ENCODE data around the gene RBP5. TPM values are rescaled to one million over a fixed set of nuclear protein-coding genes. Genes with fewer than 3 reads are reported as not detected.

The RBP5 gene
- polyA plus RNA-seq, 2 of the 4 experiments (the other 2 are of a cell fraction), result 0.25 TPM; not detected in 1

GRCh38 chr12:7129287-7129871 lies 690 bp upstream of the RBP5 start:
- ChIA-PET POLR2A (no interaction called here), CTCF (interaction anchor here (0.7 to 1.3 kb wide), 4 partner anchors 10 to 16 kb away, joined by 3 to 6 read pairs (median 4); no protein-coding TSS in a partner anchor)
- Histone ChIP-seq H3K9me3 (no peaks in the 10 kb centered on the region), H3K4me3 (no peak overlapping the region), H3K27ac (no peak overlapping the region), H3K4me2 (no peak overlapping the region), H3K4me1 (no peaks in the 10 kb centered on the region)
- WGBS (ENCODE audit: missing lambda C conversion rate), result 90% methylated on average over 19 of the region's 19 CpGs
- ATAC-seq (no peak), DNase-seq (ENCODE audit: low read depth in 1 of 2, low spot score in 1 of 2) (no peak), FAIRE-seq (no peak)
- TF ChIP-seq ZNF302 (CRISPR knock-in tag; IDR thresholded peaks at IDR 0.05), result no peak
- no peak for TF ChIP-seq MAFK (IDR thresholded peaks at IDR 0.05; ENCODE audit: partially characterized antibody)
- TF ChIP-seq HEYL (CRISPR knock-in tag; IDR thresholded peaks at IDR 0.05), result no peak
- no peak for TF ChIP-seq HOXB5 (CRISPR knock-in tag; IDR thresholded peaks at IDR 0.05)
- no peak for TF ChIP-seq NR3C1 (IDR thresholded peaks at IDR 0.05)
- no peak for TF ChIP-seq MYC (IDR thresholded peaks at IDR 0.05; ENCODE audit: borderline replicate concordance, low read length)
- no peak for TF ChIP-seq FOXS1 (CRISPR knock-in tag; IDR thresholded peaks at IDR 0.05)
- TF ChIP-seq KDM1A (IDR thresholded peaks at IDR 0.05; ENCODE audit: low read depth), result no peak
- TF ChIP-seq ATOH8 (CRISPR knock-in tag; IDR thresholded peaks at IDR 0.05; ENCODE audit: low read depth), result no peak
- TF ChIP-seq RFX5 (IDR thresholded peaks at IDR 0.05), result no peak
- no peak for TF ChIP-seq HDAC2 (IDR thresholded peaks at IDR 0.05)
- TF ChIP-seq SREBF2 (IDR thresholded peaks at IDR 0.05), result no peak
- no peak for TF ChIP-seq RNF2 (IDR thresholded peaks at IDR 0.05; ENCODE audit: borderline replicate concordance, low read depth)
- no peak for TF ChIP-seq ESRRA (IDR thresholded peaks at IDR 0.05; ENCODE audit: borderline replicate concordance, low read length)
- no peak for TF ChIP-seq CEBPB (IDR thresholded peaks at IDR 0.05)
- no peak for TF ChIP-seq BCL3 (IDR thresholded peaks at IDR 0.05)
- no peak for TF ChIP-seq SMC3 (IDR thresholded peaks at IDR 0.05)
- TF ChIP-seq, protein P1, sequence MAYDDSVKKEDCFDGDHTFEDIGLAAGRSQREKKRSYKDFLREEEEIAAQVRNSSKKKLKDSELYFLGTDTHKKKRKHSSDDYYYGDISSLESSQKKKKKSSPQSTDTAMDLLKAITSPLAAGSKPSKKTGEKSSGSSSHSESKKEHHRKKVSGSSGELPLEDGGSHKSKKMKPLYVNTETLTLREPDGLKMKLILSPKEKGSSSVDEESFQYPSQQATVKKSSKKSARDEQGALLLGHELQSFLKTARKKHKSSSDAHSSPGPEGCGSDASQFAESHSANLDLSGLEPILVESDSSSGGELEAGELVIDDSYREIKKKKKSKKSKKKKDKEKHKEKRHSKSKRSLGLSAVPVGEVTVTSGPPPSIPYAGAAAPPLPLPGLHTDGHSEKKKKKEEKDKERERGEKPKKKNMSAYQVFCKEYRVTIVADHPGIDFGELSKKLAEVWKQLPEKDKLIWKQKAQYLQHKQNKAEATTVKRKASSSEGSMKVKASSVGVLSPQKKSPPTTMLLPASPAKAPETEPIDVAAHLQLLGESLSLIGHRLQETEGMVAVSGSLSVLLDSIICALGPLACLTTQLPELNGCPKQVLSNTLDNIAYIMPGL (CRISPR knock-in tag; IDR thresholded peaks at IDR 0.05; ENCODE audit: borderline replicate concordance), result no peak
- no peak for TF ChIP-seq CHD2 (IDR thresholded peaks at IDR 0.05; ENCODE audit: low read length, partially characterized antibody)
- no peak for TF ChIP-seq CBX8 (IDR thresholded peaks at IDR 0.05)

GRCh38 chr12:7127916-7128626 lies 618 bp downstream of the RBP5 start:
- Histone ChIP-seq H3K9me3 (no peaks in the 10 kb centered on the region), H3K4me2 (no peak overlapping the region), H3K27ac (no peak overlapping the region), H3K4me1 (no peaks in the 10 kb centered on the region), H3K4me3 (no peak overlapping the region)
- POLR2A ChIA-PET, result no interaction called here
- 93% methylated on average over 17 of the region's 17 CpGs for WGBS (ENCODE audit: missing lambda C conversion rate)
- FAIRE-seq (no peak), DNase-seq (ENCODE audit: low read depth in 1 of 2, low spot score in 1 of 2) (no peak), ATAC-seq (no peak; a peak in 1 of 6 replicates)
- CTCF ChIA-PET, result interaction anchor here (2.2 kb wide), 1 partner anchor 15 kb away, joined by 7 read pairs; no protein-coding TSS in a partner anchor
- TF ChIP-seq CTCF (IDR thresholded peaks at IDR 0.05), result no peak
- TF ChIP-seq CEBPB (IDR thresholded peaks at IDR 0.05), result no peak
- TF ChIP-seq MYC (IDR thresholded peaks at IDR 0.05; ENCODE audit: borderline replicate concordance, low read length), result no peak
- no peak for TF ChIP-seq SREBF2 (IDR thresholded peaks at IDR 0.05)
- TF ChIP-seq SMC3 (IDR thresholded peaks at IDR 0.05), result no peak
- TF ChIP-seq, protein P1 (CRISPR knock-in tag; IDR thresholded peaks at IDR 0.05; ENCODE audit: borderline replicate concordance), result no peak
- TF ChIP-seq BCL3 (IDR thresholded peaks at IDR 0.05), result no peak
- TF ChIP-seq TP53 (CRISPR knock-in tag; IDR thresholded peaks at IDR 0.05), result no peak
- TF ChIP-seq EHF (CRISPR knock-in tag; IDR thresholded peaks at IDR 0.05), result no peak
- TF ChIP-seq KDM5A (IDR thresholded peaks at IDR 0.05), result no peak
- TF ChIP-seq E2F6 (IDR thresholded peaks at IDR 0.05; ENCODE audit: borderline replicate concordance, low read depth), result no peak
- no peak for TF ChIP-seq EP300 (IDR thresholded peaks at IDR 0.05)
- TF ChIP-seq FOXS1 (CRISPR knock-in tag; IDR thresholded peaks at IDR 0.05), result no peak
- no peak for TF ChIP-seq NFE2L2 (conservative IDR thresholded peaks at IDR 0.05; ENCODE audit: low read length)

All from A549 (cell line).